Glomerular visceral epithelial cell (primary cell): ENCODE measurements around the gene OPRD1.
A peak's percentile ranks its signal among the peaks of the same experiment; 100 is the strongest.

Experiments used
- DNase-seq: peaks from one replicate; pipeline ENCODE4 v3.0.0-alpha.2; 2016; ENCODE audit errors: extremely low spot score

Gene OPRD1

DNA sequence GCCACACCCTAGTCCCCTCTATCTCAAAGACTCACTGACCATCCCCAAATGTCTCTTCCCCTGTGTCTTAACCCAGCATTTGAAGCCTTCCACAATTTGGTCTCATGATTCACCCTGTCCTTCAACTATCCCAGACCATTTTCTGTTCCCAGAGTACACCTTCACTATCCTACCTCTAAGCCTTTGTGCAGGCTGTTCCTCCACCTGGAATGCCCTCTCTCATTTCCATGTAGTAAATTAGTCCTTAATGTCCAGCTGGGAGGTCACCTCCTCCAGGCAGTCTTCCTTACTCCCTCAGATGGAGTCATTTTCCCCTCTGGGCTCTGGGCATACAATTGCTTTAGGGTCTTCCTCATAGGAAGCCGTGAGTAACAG lies 71.3 kb downstream of the OPRD1 start:
- DNase-seq, result no peak

DNA sequence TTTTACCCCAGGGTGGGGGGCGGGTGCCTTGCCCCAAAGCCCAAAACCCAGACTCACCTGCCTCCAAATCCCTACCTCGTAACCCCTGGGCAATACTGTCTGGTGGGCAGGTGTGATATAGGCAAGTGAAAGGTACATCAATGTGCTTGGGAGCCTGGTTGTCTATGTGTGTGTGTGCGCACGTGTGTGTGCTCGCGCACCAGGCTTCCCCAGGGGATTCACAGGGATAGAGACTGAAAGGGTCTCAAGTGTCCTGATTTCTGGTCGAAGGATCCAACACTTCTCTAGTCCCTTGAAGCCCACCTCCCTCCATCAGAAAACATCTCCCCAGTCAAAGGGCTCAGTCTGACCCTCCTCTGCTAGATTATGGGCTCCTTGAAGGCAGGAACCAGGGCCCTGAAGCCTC lies 73.5 kb downstream of the OPRD1 start:
- DNase-seq, result no peak

DNA sequence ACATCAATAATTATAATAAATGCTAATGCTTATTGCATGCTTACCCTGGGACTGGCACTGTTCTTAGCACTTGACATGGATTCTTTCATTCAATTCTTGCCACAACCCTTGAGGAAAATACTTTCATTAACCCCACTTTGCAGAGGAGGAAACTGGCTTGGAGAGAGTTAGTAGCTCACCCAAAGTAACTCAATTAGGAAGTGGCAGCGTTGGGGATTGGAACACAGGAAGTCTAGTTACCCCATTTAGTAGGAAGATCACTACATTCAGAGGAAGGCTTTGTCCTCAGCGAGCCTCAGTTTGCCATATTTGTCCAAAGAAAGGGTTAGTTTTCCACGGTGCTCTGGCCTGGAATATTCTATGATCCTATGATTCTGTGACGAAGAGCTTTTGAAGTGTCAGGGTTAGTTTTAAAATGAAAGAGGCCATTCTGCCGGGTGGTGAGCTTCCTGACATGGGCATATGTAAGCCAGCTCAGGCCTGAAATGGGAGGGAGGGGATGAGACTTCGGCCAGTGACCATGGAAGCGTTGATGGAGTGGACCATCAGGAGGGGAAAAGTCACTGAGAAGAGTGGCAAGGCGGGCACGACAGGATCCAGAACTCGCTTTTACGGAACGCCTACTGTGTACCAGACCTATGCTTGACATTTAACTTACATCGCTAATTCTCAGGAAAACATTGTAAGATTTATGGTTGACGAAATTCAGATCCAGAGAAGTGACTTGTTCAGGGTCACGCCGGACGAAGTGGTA lies 74.2 kb downstream of the OPRD1 start:
- no peak for DNase-seq

DNA sequence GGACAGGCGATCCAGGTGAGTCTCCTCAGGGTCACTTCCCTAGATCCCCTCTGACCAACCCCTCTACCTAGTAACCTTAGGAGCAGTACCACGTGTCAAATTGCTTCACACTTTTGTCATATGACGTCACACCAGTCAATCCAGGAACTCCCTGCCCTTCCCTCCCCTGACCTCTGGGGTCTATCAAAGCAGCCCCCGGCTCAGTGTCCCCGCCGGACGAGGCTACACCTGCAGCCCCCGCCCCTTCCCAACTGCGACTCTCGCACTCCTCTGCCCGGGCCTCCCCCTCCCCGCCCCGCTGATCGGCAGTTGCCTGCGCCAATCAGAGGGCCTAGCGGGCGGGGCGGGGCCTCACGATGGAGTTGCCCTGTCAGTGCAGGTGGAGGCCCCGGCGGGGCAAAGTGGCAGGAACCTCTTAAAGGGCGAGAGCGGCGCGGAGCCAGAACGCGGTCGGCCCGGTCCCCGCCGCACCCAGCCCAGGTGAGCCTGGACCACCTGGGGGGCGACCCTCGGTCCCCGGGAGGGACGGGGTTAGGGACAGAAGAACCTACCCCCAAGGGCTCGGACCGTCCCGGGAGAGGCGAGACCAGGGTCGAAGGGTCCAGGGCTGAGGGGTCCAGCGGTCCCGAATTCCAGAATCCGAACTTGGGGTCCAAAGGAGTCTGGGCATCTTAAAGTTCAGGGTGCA lies 74.9 kb downstream of the OPRD1 start:
- peak; percentile 87 for DNase-seq

DNA sequence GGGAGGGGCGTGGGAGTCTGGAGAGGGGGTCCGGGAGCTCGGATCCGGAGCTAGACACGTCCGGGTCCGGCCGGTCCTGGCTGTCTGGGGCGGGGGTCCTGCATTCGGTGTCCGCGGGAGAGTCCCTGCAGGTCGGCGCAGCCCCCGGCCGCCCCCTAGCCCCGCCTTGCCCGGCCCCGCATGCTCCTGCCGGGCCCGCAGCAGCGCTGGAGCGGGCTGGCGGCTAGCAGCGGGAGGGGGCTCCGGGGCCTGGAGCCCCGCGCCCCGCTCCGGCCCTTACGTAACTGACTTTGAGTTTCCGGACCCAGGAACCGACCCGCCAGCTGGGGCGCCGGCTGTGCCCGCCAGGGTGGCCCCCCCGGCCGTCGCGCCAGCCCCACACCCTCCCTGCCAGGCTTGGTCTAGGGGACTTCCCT lies 75.5 kb downstream of the OPRD1 start:
- no peak for DNase-seq

DNA sequence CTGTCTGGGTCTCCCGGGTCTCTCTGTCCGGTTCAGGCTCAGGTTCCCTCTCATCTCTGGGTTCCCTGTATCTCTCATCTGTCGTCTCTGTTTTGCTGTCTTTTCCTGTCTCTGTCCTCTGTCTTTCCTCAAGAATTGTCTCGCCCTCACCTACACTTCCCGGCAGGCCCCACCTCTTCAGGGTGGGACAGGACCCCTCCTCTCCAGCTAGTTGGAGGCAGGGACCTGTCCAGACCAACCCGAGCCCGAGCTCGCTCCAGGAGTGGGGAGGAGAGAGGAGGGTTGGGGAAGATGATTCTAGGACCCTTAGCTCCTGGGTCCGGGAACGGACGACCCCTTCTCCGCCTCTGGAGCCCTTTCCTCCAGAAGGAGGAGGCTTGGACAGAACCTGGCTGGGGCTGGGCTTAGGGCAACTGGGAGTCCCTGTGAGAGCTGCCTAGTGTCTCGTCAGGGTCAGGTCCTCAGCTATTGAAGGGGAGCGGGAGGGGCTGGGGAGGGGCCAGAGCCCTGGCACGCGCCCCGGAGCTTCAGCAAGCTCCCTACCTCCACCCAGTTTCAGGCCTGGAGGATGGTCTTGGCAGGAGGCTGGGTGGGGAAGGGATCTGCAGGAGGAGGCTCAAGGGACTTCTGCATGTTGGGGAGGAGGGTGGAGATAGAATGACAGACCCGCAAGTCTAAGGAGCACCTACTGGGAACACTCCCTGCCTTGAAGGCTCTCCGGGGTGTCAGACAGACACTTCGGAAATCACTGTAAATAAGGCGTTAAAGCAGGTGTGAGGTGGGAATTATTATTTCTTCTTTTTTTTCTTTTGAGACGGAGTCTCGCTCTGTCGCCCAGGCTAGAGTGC lies 76.1 kb downstream of the OPRD1 start:
- DNase-seq, result no peak

DNA sequence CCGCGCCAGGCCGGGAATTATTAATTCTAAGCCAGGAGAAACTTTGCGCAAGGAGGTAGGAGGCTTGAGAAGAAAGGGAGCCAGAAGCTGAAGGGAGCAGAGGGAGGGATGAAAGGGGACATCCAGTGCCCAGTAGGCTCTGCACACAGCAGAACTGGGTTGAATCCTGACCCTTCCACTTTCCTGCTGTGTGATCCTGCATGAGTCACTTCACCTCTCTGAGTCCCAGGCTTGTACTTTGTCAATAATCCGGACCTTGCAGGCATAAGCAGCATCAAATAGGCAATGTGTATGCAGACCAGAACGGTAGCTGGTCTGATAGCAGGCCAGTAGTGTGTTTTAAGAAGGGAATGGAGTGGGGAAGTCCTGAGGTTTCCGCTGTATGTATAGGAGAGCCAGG lies 76.9 kb downstream of the OPRD1 start:
- DNase-seq, result no peak

DNA sequence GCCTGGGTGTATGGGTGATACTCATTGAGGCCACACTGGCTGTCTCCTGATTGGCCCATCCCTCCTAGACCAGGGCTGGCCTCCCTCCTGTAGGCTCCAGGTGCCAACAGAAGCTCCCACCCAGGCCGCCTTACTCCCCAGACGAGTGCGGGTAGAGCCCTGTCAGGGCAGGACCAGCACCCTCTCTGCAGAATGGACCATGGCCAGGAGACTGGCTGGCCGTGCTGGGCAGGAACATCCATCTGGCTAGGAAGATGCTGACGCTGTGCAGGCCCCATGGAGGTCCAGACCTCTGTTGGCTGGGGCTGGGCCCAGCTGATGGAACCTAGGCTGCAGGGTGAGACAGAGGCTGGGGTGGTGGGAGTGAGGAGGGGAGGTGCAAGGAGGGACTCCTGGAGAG lies 77.4 kb downstream of the OPRD1 start:
- no peak for DNase-seq

DNA sequence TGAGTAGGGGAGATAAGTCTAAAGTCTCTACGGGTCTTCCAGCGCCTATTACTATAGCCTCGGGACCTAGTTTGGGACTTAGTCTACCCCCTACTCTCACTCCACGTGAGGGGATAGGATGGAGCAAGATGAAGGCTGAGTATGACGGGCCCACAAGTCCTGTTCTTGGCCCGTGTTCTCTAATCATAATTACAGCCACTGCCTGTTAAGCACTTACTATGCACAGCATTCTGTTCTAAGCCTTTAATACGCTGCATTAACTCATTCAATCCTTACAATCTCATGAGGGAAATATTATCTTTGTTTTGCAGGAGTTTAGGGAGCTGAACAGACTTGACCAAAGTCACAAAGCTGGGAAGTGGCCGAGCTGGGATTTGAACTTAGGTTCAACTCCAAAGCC lies 78.5 kb downstream of the OPRD1 start:
- DNase-seq, result no peak

DNA sequence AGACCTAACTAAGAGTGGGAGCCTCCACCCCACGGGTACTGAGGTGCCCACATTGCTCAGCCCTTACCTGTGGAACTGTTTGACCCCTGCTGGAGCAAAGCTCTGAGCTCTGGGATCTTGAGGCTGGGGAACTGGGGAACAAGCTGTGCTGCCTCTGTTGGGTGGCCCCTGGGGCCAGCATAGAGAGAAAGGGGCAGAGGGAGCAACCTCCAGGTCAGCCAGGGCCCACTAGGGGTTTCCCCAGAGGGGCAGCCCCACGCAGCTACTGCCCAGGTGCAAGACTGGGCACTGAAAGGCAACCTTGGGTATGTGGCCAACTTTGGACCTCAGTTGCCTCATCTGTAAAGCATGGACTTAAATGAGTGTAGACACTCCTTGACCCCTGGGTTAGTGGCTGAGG lies 78.9 kb downstream of the OPRD1 start:
- DNase-seq, result no peak

DNA sequence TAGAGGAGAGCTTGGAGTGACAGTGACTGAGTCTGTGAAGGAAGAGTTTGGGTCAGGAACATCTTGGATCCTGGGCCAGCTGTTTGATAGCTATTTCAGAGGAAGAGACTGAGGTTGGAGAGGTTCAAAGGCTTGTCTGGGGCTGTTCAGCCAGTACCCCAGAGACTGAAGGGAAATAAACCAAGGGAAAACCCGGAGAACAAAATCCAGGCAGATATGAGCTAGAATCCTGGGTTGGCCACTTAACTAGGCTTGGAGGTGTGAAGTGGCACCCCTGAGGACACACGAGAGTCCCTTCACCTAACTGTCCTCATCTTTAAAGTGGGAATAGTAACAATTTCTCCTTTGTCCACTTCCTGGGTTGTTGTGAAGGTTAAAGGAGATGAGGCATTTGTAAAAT lies 79.3 kb downstream of the OPRD1 start:
- DNase-seq, result no peak

DNA sequence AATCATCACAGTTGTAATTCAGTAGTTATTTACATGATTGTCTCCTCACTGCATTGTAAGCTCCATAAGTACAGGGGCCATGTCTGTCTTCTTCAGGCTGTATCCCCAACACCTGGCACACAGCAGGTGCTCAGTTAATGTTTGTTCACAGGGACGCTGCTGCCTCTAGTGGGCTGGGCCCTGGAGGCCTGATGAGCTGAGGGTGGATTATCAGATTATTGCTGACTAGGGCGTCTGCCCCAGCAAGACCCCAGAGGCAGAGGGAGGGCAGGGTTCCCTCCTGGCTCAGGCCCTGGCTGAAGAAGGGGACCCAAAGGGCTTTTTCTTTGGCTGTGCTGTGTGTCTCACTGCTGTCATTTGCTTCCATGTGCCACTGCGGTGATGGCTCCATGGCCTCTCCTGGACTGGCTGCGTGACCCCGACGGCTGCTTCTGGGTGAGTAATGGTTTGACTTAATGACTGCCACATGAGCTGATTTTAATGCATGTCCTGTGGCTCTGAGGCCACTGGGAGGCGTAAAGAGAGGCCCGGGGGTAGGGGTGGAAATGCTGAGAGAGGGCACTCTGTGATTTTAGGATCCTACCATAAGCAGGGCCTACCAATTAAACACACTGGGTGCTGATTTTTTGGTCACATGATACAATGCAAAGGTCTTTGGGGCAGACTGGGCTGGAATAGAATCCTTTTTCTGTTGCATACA lies 81.6 kb downstream of the OPRD1 start:
- DNase-seq, result no peak

DNA sequence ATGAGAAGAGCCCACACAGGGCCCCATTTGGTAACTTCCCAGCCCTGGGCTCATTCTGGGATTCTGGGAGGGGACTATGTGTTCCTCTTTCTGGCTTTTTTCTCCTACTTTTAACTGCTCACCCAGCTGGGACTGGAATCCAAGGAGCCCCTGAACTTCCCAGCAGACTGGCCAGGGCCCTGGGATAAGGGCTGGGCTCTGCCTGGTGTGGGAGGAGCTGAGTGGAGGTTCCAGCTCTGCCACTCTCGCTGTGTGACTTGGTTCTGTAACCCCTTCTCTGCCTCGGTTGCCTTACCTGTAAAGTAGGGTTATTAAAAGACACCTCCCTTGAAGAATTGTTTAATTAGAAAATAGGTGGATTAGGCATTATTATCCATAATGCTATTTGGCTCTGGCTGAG lies 82.8 kb downstream of the OPRD1 start:
- no peak for DNase-seq

DNA sequence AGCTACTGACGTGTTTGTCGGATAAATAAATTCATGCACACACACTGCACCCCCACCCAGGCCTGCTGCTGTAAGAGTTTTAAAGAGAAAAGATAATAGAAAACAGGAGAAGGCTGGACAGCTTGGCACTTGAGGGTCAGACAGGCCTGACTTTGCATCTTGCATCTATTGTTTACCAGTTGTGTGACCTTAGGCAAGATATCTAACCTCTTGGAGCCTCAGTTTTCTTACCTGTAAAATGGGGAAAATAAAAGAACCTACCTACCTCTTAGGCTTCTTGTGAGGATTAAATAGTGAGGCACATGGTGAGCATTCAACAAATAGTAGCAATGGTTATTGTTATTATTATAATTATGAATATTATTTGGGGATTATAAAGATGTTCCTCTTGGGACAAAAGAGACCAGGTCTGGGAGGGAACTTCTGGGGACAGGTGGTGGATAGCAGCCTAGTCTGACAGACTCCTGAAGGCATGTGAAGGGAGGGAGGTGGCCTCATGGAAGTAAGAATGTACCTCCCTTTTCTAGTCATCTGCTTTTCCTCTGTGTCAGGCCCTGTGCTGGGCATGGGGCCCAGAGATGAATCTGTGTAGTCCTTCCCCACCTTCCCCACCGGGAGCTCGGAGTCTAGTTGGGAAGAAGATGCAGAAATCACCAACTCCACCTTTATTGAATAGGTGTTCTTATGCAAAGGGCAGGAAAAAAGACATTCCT lies 84.1 kb downstream of the OPRD1 start:
- no peak for DNase-seq

DNA sequence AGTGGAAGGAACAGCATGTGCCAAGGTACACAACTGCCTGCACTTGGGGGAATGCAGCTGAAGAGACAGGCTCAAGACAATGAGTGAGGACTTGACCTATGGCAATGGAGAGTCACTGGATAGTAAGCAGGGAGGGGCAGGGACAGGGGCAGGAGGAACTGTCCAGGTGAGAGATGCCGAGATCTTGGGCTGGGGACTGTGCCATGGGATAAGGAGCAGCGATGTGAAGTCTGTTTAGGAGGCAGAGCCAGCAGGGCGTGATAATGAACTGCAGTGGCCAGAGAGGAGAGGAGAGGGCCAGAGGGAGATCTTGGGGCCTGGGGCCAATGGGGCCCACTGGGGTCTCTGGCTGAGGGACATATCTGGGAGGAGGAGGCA lies 84.6 kb downstream of the OPRD1 start:
- DNase-seq, result no peak

DNA sequence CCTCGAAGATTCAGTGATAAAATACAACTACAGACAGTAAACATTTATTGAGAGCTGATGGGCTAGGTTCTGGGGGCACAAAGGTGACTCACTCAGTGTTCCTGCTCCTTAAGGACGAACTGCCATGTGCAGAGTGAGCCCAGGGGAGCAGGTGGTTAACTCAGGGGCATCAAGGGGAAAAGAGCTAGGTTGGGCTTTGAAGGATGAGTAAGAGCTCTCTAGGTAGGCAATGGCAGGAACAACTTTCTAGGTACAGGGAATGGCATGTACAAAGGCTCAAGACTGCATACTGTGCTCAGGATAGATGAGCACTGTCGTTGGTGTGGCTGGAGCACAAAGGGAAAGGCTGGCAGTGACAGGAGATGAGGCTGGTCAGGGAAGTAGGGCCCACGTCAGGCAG lies 85.8 kb downstream of the OPRD1 start:
- DNase-seq, result no peak

DNA sequence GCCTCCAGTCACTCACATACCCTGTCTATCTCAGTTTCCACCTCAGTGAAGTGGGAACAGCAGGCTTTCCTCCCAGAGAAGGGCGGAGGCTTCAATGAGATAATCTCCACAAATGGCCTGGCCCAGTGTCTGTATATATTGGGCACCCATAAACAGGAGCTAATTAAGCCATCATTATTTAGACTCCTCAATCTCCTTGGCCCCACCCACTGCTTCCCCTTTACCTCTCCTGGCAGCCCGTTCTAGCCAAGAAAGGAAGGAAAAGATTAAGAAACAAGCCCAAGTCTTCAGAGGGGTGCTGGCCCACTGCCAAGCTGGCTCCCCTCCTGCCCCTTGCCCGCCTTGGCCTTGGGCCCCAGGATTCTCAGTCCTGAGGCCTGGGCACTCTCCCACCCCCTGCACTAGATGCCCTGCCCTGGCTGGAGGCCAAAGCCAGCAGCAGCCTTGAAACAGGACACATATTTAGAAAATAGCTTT lies 86.5 kb downstream of the OPRD1 start:
- no peak for DNase-seq

DNA sequence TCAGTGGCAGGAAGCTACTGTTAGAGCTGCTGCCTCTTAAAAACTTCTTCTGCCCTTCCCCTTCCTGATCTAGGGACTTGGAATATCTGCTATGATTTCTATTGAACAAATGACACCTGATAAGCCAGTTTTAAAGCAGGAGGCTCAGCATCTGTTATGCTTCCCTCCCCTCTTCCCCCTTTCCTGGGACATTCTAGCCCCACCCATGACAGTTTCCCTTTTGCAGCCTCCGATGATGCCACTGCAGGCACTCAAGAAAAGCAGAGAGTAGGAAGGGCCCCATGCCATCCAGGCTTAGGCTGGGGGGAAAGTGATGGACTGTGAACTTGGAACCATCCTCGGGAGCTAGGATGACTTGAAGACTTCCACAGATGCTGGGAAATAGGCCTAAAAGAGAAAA lies 87.3 kb downstream of the OPRD1 start:
- no peak for DNase-seq

DNA sequence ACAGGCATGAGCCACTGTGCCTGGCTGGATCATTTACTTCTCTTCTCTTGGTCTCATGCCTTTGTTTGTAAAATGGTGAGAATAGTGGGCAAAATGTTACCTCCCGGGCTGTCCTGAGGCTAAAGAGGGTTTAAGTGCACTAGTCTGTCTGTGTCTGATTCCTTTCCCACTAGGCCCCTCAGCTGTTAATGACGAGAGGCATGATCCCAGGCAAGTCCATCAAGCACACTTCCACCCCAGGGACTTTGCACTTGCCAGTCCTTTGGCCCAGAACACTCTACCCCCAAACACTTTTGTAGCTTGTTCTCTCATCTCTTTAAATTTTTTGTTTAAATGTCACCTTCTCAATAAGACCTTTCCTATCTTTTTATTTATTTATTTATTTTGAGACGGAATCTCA lies 88.6 kb downstream of the OPRD1 start:
- no peak for DNase-seq

DNA sequence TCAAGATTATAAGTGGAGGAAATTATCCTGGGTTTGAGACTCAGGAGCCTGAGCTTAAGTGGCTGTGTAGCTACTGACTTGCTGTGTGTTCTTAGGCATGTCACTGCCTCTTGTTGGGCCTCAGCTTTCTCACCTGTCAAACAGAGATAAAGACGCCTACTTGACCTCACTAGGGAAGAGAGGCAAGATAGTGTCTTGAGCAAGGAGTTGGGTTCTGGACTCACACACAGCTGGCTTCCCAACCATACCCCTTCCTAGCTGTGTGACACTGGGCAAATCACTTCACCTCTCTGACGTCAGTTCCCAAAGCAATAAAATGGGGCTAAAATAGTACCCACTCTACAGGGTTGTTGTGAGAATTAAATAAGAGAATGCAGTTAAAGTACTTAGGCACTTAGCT lies 90.8 kb downstream of the OPRD1 start:
- no peak for DNase-seq

DNA sequence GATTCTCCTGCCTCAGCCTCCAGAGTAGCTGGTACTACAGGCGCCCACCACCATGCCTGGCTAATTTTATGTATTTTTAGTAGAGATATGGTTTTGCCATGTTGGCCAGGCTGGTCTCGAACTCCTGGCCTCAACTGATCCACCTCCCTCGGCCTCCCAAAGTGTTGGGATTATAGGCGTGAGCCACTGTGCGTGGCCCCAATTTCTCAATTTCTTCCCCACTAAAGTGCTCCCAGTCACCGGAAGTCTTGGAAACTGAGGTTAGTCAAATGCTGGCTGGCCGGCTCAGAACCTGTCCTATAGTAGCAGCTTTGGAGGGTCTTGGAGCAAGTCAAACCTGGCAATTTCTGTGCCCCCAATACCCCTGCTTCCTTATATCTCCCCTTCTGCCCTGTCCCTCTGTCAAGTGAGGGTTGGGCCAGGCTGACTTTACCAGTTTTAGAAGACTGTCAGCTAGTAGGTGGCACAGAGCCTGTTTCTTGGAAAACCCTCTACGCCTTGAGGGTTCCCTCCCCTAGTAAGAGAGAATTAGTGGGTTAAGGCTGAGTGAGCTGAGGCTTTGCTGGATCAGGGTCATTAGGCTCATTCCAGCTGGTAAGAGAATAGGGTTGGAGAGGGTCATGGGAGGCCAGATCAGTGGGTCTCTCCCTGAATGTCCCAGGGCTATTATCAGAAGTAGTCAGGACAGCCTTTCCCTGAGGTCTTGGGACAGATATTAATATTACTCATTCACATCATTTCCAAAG lies 94.1 kb downstream of the OPRD1 start:
- no peak for DNase-seq
